OCI-LY1 (cell line): ENCODE results near the gene RGS7.

Source experiments
- H2AFZ ChIP-seq: fragments of 200-600 bp; sonication (generic), shearing (Covaris generic); 2 replicates; pipeline ENCODE4 v1.6.0; 2014; ENCODE audit warnings: antibody characterized with exemption, mild to moderate bottlenecking, low read length
- H3F3A ChIP-seq: fragments of 200-600 bp; sonication (generic), shearing (Covaris generic); 2 replicates; pipeline ENCODE4 v1.6.0; 2014; ENCODE audit warnings: mild to moderate bottlenecking, antibody characterized with exemption, low read length, moderate library complexity; ENCODE audit not compliant: insufficient read depth
- H3K27ac ChIP-seq: fragments of 200-600 bp; sonication (generic); 2 replicates; pipeline ENCODE4 v1.5.1; 2014; ENCODE audit warnings: low read length, mixed run types, mild to moderate bottlenecking, low read depth; ENCODE audit not compliant: poor library complexity, severe bottlenecking
- H3K27me3 ChIP-seq: fragments of 200-600 bp; sonication (generic); 2 replicates; pipeline ENCODE4 v1.6.0; 2014; ENCODE audit warnings: antibody characterized with exemption, mild to moderate bottlenecking, low read length, moderate library complexity; ENCODE audit not compliant: insufficient read depth
- H3K36me3 ChIP-seq: fragments of 200-600 bp; sonication (generic); 2 replicates; pipeline ENCODE4 v1.6.1; 2014; ENCODE audit warnings: mild to moderate bottlenecking, antibody characterized with exemption, low read length, moderate library complexity, mixed read lengths; ENCODE audit not compliant: insufficient read depth
- H3K4me1 ChIP-seq: fragments of 200-600 bp; sonication (generic); 2 replicates; pipeline ENCODE4 v1.5.1; 2014; ENCODE audit warnings: mild to moderate bottlenecking, low read length, moderate library complexity; ENCODE audit not compliant: insufficient read depth, severe bottlenecking
- H3K4me2 ChIP-seq: fragments of 200-600 bp; sonication (generic), shearing (Covaris generic); 2 replicates; pipeline ENCODE4 v1.6.1; 2014; ENCODE audit warnings: low read length
- H3K4me3 ChIP-seq: fragments of 200-600 bp; sonication (generic); 2 replicates; pipeline ENCODE4 v1.5.1; 2014; ENCODE audit warnings: low read length, low read depth, mild to moderate bottlenecking, mixed read lengths; ENCODE audit not compliant: poor library complexity, severe bottlenecking
- H3K79me2 ChIP-seq: fragments of 200-600 bp; shearing (Covaris generic); 2 replicates; pipeline ENCODE4 v1.6.1; 2016; ENCODE audit warnings: mixed run types, low read length, mixed read lengths; ENCODE audit not compliant: insufficient read depth
- H3K9ac ChIP-seq: fragments of 200-600 bp; sonication (generic), shearing (Covaris generic); 2 replicates; pipeline ENCODE4 v1.6.1; 2014; ENCODE audit warnings: mild to moderate bottlenecking, low read length, mixed read lengths
- H3K9me2 ChIP-seq: fragments of 200-600 bp; sonication (generic), shearing (Covaris generic); 2 replicates; pipeline ENCODE4 v1.6.1; 2014; ENCODE audit warnings: low read depth, mild to moderate bottlenecking, low read length, mixed read lengths
- H3K9me3 ChIP-seq: fragments of 200-600 bp; shearing (Covaris generic); 2 replicates; pipeline ENCODE4 v1.6.1; 2014; ENCODE audit warnings: low read length, mixed read lengths
- H4K20me1 ChIP-seq: fragments of 200-600 bp; sonication (generic), shearing (Covaris generic); 2 replicates; pipeline ENCODE4 v1.6.0; 2016; ENCODE audit warnings: mild to moderate bottlenecking, low read length; ENCODE audit not compliant: insufficient read depth
- CTCF ChIP-seq: fragments of 200-600 bp; sonication (generic), shearing (Covaris generic); IDR thresholded peaks from 2 replicates; pipeline ENCODE4 v1.5.1; 2017; ENCODE audit warnings: mild to moderate bottlenecking, antibody characterized with exemption, low read length, moderate library complexity, mixed read lengths
- EZH2 ChIP-seq: fragments of 200-600 bp; sonication (generic), shearing (Covaris generic); IDR thresholded peaks from 2 replicates; pipeline ENCODE4 v1.8.0; 2017; ENCODE audit warnings: borderline replicate concordance, mixed run types, mild to moderate bottlenecking, antibody characterized with exemption, low read length, moderate library complexity, mixed read lengths

RGS7 gene

DNA sequence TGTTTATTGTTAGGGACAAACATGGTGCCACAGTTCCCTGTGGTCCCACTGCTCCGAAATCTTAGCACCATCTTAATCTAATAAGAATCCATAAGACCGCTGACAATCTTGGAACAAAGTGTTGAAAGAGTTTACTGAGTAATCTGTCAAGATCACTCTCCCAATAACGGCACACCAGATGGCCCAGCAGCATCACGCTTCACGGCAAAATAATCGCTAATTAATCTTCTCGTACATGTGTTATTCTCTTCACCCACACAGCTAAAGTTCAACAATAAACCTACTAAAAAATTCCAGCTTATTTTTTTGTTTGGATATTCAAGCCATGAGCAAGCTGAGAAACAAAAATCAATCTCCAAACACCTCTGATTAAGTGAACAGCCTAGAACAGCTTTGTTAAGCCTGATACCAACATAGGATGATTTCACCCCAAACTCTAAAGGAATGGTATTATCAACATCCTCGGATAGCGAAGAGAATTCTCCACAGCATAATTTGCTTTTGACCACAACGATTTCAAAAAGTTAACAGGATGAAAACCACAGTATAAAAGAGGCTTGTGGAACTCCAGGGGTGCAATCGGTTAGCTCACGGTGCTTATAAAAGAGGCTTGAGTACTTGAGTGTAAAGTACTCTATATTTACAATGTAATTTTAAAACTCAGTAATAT, 415.2 kb downstream of the RGS7 start:
- Histone ChIP-seq H3K36me3 (no peaks in the 10 kb centered on the region), H3K27ac (no peak overlapping the region), H3K9ac (no peak overlapping the region), H3K27me3 (no peaks in the 10 kb centered on the region), H3K4me3 (no peak overlapping the region), H3K9me3 (peaks cover 12% of the 10 kb centered on the region), H2AFZ (no peak overlapping the region), H3K9me2 (no peaks in the 10 kb centered on the region), H3K79me2 (no peaks in the 10 kb centered on the region), H4K20me1 (no peaks in the 10 kb centered on the region), H3F3A (no peaks in the 10 kb centered on the region), H3K4me1 (no peaks in the 10 kb centered on the region), H3K4me2 (no peak overlapping the region)
- TF ChIP-seq EZH2 (no peak), CTCF (no peak)

DNA sequence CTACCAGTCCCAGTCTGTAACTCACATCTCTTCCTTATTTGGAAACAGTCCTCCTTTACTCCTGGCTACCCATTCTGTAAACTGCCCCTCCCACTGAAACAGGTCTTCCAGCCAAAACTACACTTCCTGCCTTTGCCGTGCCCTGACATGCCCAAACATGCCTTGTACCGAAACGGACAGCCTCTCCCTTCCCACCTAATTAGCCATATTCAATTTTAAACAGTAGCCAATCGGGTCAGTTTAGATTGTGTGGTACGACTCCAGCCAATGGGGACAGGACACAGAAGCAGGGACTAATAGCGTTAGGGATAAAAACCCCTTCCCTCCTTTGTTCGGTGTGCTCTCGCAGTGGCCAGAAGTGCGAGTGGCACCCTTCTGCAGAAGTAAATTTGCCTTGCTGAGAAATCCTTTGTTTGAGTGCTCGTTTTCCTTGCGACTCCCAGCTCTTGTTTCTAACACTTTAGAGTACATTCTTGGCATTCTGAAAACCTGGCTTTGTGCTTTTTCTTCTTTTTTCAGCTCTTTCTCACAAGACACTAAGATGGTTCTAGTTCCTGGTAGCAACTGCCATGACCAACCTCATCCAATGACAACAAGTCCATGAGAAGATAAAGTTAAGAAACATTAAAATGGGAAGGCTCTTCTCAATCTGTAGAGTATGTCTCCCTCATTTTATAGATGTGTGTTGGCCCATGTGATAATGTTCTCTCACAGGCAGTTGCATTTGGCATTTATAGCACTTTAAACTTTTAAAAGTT, 419.9 kb downstream of the RGS7 start:
- Histone ChIP-seq H3K27me3 (no peaks in the 10 kb centered on the region), H3K4me1 (no peaks in the 10 kb centered on the region), H3F3A (no peaks in the 10 kb centered on the region), H2AFZ (no peak overlapping the region), H3K4me3 (no peak overlapping the region), H3K27ac (no peak overlapping the region), H3K9me3 (peaks cover 23% of the 10 kb centered on the region), H4K20me1 (no peaks in the 10 kb centered on the region), H3K4me2 (no peak overlapping the region), H3K79me2 (no peaks in the 10 kb centered on the region), H3K36me3 (no peaks in the 10 kb centered on the region), H3K9ac (no peak overlapping the region), H3K9me2 (no peaks in the 10 kb centered on the region)
- TF ChIP-seq EZH2 (no peak), CTCF (no peak)

GRCh38 chr1:240935920-240936319, 421.1 kb downstream of the RGS7 start:
- no peak overlapping the region for H3K27ac ChIP-seq
- no peaks in the 10 kb centered on the region for H3K4me1 ChIP-seq
- H2AFZ ChIP-seq, result no peak overlapping the region
- H3K36me3 ChIP-seq, result no peaks in the 10 kb centered on the region
- H3K4me3 ChIP-seq, result no peak overlapping the region
- H3K4me2 ChIP-seq, result no peak overlapping the region
- no peak overlapping the region for H3K9ac ChIP-seq
- H3F3A ChIP-seq, result no peaks in the 10 kb centered on the region
- TF ChIP-seq CTCF (no peak), EZH2 (no peak)
- no peaks in the 10 kb centered on the region for H3K27me3 ChIP-seq
- no peaks in the 10 kb centered on the region for H3K9me2 ChIP-seq
- peaks cover 23% of the 10 kb centered on the region for H3K9me3 ChIP-seq
- H4K20me1 ChIP-seq, result no peaks in the 10 kb centered on the region
- H3K79me2 ChIP-seq, result no peaks in the 10 kb centered on the region
